ELR (cell line): ENCODE data around the gene USH2A.
"Not testable (repeated sequence)": the region's sequence is repeated elsewhere in the genome, so short reads cannot be mapped to it uniquely, and the experiment has no call there.

Source experiments
- DNase-seq: peaks from one replicate; pipeline ENCODE4 v3.0.0-alpha.2; 2015; ENCODE audit warnings: low read depth

Gene USH2A

GRCh38 chr1:216046336-216046735, 376.9 kb downstream of the USH2A start:
- DNase-seq: no peak

- peak; percentile 86 for DNase-seq
Observed at GRCh38 chr1:216045400-216045799, 377.8 kb downstream of the USH2A start.

GRCh38 chr1:216044538-216044937, 378.7 kb downstream of the USH2A start:
- DNase-seq: no peak

GRCh38 chr1:216034506-216034905, 388.7 kb downstream of the USH2A start:
- DNase-seq: peak; percentile 12

DNA sequence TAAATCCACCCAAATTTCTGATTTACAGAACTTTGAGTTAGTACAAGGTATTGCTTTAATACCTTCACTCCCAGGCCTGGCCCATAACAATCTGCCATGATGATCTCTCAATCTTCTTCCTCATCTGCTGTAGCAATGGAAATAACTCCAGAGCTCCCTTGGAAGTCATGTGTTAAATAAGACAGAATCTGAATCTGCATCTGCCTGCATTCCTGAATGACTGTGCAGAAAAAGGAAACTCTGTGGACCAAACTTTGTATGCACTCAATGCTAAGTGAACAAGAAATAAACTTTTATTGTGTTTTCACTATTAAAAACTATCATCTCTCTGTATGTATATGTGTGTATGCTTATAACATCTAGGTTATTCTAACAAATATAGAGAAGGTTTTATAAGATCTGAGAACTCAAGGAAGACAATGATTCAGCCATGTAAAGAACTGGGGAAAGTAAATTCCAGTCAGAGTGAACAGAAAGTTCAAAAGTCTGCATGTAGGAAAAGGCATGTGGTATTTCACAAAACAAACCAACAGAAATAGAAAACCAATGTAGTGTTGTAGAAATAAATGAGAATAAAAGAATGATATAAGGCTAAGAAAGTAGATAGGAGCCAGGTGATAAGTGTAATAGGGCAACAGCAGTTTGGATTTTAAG, 390.2 kb downstream of the USH2A start:
- DNase-seq: no peak

GRCh38 chr1:216032284-216032683, 391.0 kb downstream of the USH2A start:
- DNase-seq: no peak

- no peak for DNase-seq
Observed at GRCh38 chr1:216028631-216029030, 394.6 kb downstream of the USH2A start.

- DNase-seq: no peak
Observed at GRCh38 chr1:216024546-216024945, 398.7 kb downstream of the USH2A start.

GRCh38 chr1:216020743-216021345, 402.4 kb downstream of the USH2A start:
- no peak for DNase-seq

DNA sequence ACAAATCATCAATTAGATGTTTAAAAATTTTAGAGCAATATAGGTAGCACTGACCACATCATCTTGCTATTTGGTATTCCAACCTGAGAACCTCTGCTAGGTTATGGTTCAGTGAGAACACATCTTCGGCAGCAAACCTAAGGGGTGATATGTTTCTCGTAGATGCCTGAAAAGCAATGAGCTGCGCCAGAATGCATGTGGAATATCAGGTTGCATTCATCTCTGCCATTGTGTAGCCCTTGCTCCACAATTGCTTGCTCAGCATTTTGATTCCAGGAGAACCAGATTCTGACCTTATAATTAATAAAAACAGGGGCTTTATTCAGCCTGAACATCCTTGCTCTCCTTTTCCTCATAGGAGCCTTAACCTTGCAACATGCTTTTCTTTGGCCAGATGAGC, 408.1 kb downstream of the USH2A start:
- DNase-seq: no peak

- DNase-seq: no peak
Observed at GRCh38 chr1:216014086-216014485, 409.2 kb downstream of the USH2A start.

GRCh38 chr1:216009456-216009855, 413.8 kb downstream of the USH2A start:
- not testable (repeated sequence) for DNase-seq

DNA sequence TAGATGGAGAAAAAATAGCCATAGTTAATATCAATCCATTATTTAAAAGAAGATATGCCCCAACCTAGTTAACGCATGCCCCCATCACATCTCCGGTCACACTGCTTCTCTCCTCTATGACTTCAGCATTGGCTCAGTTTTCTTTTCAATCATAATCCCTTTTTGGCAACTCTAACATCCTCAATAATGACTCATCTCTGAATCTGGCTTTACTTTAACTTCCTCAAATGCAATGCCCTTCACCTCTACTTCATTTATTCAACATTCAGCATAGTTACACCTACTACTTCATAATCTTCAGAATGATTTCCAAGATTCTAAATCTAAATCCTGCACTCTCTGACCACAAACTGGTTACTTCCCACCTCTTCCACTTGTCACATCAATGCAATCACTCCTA, 417.3 kb downstream of the USH2A start:
- peak; percentile 16 for DNase-seq

DNA sequence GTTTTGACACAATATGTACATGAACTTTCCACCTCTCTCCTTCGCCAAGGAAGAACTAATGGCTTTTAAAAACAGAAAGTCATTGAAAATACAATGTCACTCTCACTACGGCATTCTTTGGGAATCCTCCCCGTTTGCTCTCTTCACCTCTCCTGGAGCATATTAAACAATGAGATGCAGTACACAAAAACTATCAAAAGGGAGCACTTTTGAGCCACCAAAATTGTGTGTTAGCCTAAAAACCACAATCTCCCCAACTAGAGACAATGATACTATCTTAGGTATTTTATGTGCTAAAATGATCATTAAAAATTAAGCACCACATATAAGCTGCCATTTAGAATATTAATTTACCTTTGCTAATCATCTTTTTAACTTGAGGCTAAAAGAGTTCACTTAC, 430.6 kb downstream of the USH2A start:
- DNase-seq: peak; percentile 53

DNA sequence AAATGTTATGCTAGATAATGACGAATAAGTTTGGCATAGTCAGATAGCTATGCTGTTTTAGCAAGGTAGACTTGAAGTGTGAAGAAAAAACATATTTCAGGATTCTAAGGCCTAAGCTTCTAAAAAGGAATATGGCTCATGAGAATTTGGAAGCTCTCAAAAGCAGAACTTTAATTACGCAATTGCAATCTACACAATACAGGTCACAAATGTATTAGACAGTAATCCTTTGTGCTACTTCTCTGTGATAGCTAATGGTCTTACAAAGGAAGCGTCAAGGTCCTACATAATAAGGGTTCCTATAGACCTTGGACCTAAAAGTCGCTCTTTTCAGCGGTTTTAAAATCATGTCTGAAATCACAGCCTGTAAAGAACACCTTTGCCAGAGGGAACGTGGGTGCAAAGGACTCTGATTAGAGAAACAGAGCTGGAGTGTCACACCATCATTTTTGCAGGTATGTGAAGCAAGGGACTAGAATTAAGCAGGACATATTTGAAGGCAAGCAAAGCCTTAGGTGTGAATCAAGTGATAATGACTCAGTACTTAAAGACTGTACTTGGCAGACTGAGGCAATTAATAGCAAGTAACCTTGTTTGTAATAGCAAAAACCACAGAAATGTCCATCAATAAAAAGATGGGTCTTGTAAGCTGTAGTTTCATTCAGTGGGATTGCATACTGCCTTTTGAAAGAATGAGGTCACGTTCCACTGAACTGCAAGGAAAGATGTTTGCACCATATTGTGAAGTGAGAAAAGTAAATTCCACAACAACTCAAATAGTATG, 436.0 kb downstream of the USH2A start:
- DNase-seq: no peak

DNA sequence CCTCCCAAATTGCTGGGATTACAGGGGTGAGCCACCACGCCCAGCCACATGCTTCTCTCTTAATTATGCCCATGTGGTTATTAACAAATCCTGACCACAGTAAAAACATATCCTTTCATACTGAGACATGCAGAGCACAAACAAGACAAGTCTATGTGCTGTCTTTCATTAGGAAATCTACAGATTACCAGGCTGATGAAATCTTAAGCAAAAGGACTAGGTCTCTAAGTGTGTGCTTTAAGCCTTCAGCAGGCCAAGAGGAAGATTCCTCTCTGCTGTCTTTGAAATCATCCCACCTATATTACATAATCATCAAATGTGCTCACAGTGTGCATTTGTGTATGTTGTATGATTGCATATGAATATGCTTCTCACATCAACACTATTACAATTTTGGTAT, 436.8 kb downstream of the USH2A start:
- DNase-seq: no peak

DNA sequence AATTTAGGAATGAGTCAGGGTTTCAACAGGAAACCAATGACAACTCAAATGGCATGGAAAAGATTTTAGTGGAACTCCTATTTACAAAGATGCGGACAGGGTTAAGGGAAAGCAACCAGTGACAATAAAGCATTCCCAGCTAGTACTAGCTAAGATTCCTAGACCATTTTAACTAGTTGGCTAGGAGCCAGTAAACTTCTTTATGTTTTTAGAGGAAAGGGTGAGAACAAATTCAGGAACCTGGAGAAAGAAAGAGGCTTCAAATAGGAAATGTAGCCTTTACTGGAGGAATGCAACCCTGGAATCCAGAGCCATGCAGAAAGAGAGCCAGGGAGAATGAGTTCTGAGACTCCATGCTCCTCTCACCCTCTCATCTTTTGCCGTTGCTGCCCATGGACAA, 439.6 kb downstream of the USH2A start:
- DNase-seq: no peak

GRCh38 chr1:215971793-215972441, 451.3 kb downstream of the USH2A start:
- no peak for DNase-seq

DNA sequence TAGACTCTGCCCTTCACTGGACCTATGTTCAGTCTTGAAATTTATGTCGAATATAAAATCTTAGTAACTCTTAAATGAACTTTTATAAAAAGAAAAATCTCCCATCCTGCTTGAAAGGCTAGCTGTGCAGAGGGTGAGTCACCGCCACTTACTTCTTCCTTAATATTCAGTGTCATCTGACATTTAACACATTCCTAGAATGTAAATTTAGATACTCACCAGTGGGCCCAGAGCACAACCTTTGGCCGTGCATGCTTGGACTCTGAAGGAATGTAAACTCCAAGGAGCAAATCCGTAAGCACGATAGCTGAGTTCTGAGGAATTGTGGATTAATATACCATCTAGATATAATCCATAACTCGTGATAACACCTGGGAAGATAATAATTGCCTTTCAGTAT, 452.8 kb downstream of the USH2A start:
- peak; percentile 21 for DNase-seq

GRCh38 chr1:215963621-215964020, 459.6 kb downstream of the USH2A start:
- no peak for DNase-seq

DNA sequence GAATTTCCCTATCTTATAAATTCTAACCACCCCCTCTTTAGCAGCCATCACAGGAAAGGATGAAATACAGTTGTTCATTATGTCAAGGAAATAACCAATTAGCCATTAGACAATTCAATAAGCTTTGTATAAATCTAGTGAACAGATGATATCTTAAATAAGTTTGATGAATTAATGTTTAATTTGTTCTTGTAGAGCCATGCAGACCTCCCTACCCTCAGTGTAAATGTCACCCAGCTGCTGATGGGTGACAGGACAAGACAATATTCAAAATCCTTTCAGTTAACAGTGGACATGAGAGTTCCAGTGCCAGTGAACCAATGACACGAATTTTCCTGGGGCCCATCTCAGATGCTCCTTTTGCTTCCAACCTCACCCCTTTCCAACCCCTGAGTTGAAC, 460.2 kb downstream of the USH2A start:
- no peak for DNase-seq

GRCh38 chr1:215958841-215959240, 464.4 kb downstream of the USH2A start:
- DNase-seq: peak; percentile 20

- DNase-seq: peak; percentile 18
Observed at GRCh38 chr1:215957663-215958062, 465.6 kb downstream of the USH2A start.
